SK-N-SH (cell line): ENCODE data around the gene EAPP. TPM values are rescaled to one million over a fixed set of nuclear protein-coding genes. Genes with fewer than 3 reads are reported as not detected.
"Not testable (repeated sequence)": the region's sequence is repeated elsewhere in the genome, so short reads cannot be mapped to it uniquely, and the experiment has no call there.

Experiments
- CTCF ChIA-PET: fragments of 300-600, 350-600 bp; formaldehyde crosslinking; extraction: SDS; loops from one replicate; lab custom pipeline; 2021; lab: Yijun Ruan, JAX
- POLR2A ChIA-PET: fragments of 350-600 bp; sonication (Branson Sonifier 250); formaldehyde crosslinking; extraction: SDS; loops from one replicate; lab custom pipeline; 2020; ENCODE audit warnings: antibody characterized with exemption, inconsistent platforms; lab: Yijun Ruan, JAX
- DNase-seq: peaks from one replicate; pipeline ENCODE4 v3.0.0; 2012
- H2AFZ ChIP-seq: fragments of 200-600 bp; sonication (generic); 2 replicates; pipeline ENCODE4 v1.8.1; 2016; ENCODE audit warnings: antibody characterized with exemption, mild to moderate bottlenecking, low read depth
- H3F3A ChIP-seq: fragments of 200-600 bp; sonication (generic); replicated peaks from 2 replicates; pipeline ENCODE3; 2016; ENCODE audit warnings: antibody characterized with exemption, mild to moderate bottlenecking; ENCODE audit not compliant: insufficient read depth
- H3K27ac ChIP-seq, 2 experiments: fragments of 200-500 bp in 1 of 2; fragments of 200-600 bp in 1 of 2; sonication (Bioruptor generic) in 1 of 2; sonication (generic), shearing (Covaris generic) in 1 of 2; 2 replicates each; pipeline versions ENCODE4 v1.5.1 to v1.6.1; 2014 to 2016; ENCODE audit warnings: low read depth in 2 of 2, inconsistent platforms in 1 of 2, low read length in 1 of 2, mild to moderate bottlenecking in 1 of 2, mixed read lengths in 1 of 2
- H3K27me3 ChIP-seq: fragments of 200-600 bp; sonication (generic), shearing (Covaris generic); 2 replicates; pipeline ENCODE4 v1.6.1; 2016; ENCODE audit warnings: mixed run types; ENCODE audit not compliant: insufficient read depth
- H3K36me3 ChIP-seq, 2 experiments: fragments of 200-500 bp in 1 of 2; fragments of 200-600 bp in 1 of 2; sonication (Bioruptor generic) in 1 of 2; sonication (generic) in 1 of 2; replicated peaks in 1 of 2; 2 replicates each; pipeline versions ENCODE3 to v1.5.1; 2014 to 2016; ENCODE audit warnings: low read length in 1 of 2, mild to moderate bottlenecking in 1 of 2; ENCODE audit not compliant: insufficient read depth in 2 of 2, control insufficient read depth in 1 of 2
- H3K4me1 ChIP-seq, 2 experiments: fragments of 200-500 bp in 1 of 2; fragments of 200-600 bp in 1 of 2; sonication (Bioruptor generic) in 1 of 2; sonication (generic), shearing (Covaris generic) in 1 of 2; 2 replicates each; pipeline versions ENCODE4 v1.5.1 to v1.6.1; 2014 to 2016; ENCODE audit warnings: low read depth in 1 of 2, low read length in 1 of 2, mixed run types in 1 of 2; ENCODE audit not compliant: insufficient read depth in 2 of 2, control insufficient read depth in 1 of 2
- H3K4me2 ChIP-seq: fragments of 200-600 bp; sonication (generic), shearing (Covaris generic); 2 replicates; pipeline ENCODE4 v1.6.1; 2017; ENCODE audit warnings: mixed run types
- H3K4me3 ChIP-seq, 2 experiments: fragments of 200-500 bp in 1 of 2; fragments of 200-600 bp in 1 of 2; sonication (Bioruptor generic) in 1 of 2; sonication (generic), shearing (Covaris generic) in 1 of 2; 2 replicates each; pipeline versions ENCODE4 v1.5.1 to v1.8.1; 2014 to 2016; ENCODE audit warnings: low read depth in 2 of 2, inconsistent platforms in 1 of 2, low read length in 1 of 2, mild to moderate bottlenecking in 1 of 2, mixed read lengths in 1 of 2, moderate library complexity in 1 of 2
- H3K79me2 ChIP-seq: fragments of 200-600 bp; sonication (generic); 2 replicates; pipeline ENCODE4 v1.8.1; 2017; ENCODE audit warnings: mild to moderate bottlenecking; ENCODE audit not compliant: insufficient read depth
- H3K9ac ChIP-seq: fragments of 200-600 bp; sonication (generic); 2 replicates; pipeline ENCODE4 v1.6.1; 2017; ENCODE audit warnings: mixed run types
- H3K9me2 ChIP-seq: fragments of 200-600 bp; sonication (generic); 2 replicates; pipeline ENCODE4 v1.6.1; 2017; ENCODE audit warnings: mixed run types
- H3K9me3 ChIP-seq: fragments of 200-600 bp; sonication (generic); 2 replicates; pipeline ENCODE4 v1.6.1; 2017; ENCODE audit warnings: mixed run types, mild to moderate bottlenecking, moderate library complexity
- H4K20me1 ChIP-seq: fragments of 200-600 bp; sonication (generic); 2 replicates; pipeline ENCODE4 v1.6.1; 2017; ENCODE audit warnings: mild to moderate bottlenecking, mixed run types; ENCODE audit not compliant: insufficient read depth
- EZH2phosphoT487 ChIP-seq: fragments of 200-600 bp; sonication (generic); IDR thresholded peaks from 2 replicates; pipeline ENCODE4 v1.6.1; 2017; ENCODE audit warnings: low read depth, mixed run types, mild to moderate bottlenecking, antibody characterized with exemption, moderate library complexity, borderline replicate concordance
- FOSL2 ChIP-seq: IDR thresholded peaks from 2 replicates; pipeline ENCODE4 v1.4.0; 2012; ENCODE audit warnings: low read depth, mild to moderate bottlenecking, moderate library complexity, borderline replicate concordance
- GATA2 ChIP-seq: sonication (generic); formaldehyde crosslinking; IDR thresholded peaks from 2 replicates; pipeline ENCODE4 v1.5.0; 2020; ENCODE audit warnings: mild to moderate bottlenecking, missing genetic modification reagents
- MEF2A ChIP-seq: IDR thresholded peaks from 2 replicates; pipeline ENCODE4 v1.4.0; 2012; ENCODE audit warnings: low read depth, borderline replicate concordance
- MXI1 ChIP-seq: IDR thresholded peaks from 2 replicates; pipeline ENCODE4 v1.6.1; 2012; ENCODE audit warnings: mild to moderate bottlenecking, low read depth, low read length, improper control_type of control experiment
- RFX5 ChIP-seq: IDR thresholded peaks from 2 replicates; pipeline ENCODE4 v1.6.1; 2012; ENCODE audit warnings: mild to moderate bottlenecking, improper control_type of control experiment, low read length
- RXRA ChIP-seq: IDR thresholded peaks from 2 replicates; pipeline ENCODE4 v1.4.0; 2012; ENCODE audit warnings: low read depth, mild to moderate bottlenecking, borderline replicate concordance
- TAF1 ChIP-seq: IDR thresholded peaks from 2 replicates; pipeline ENCODE4 v1.6.1; 2012; ENCODE audit warnings: low read depth, mild to moderate bottlenecking, low read length, moderate library complexity, borderline replicate concordance
- TEAD4 ChIP-seq: IDR thresholded peaks from 2 replicates; pipeline ENCODE4 v1.4.0; 2012; ENCODE audit warnings: mild to moderate bottlenecking, borderline replicate concordance; ENCODE audit not compliant: insufficient read depth
- YY1 ChIP-seq: IDR thresholded peaks from 2 replicates; pipeline ENCODE4 v1.4.0; 2012; ENCODE audit warnings: low read depth, mild to moderate bottlenecking
- WGBS: methylation state at CpG from one replicate; pipeline ENCODE4 v1.1.6; 2017; ENCODE audit warnings: low lambda C conversion rate; 5-methylcytosine and 5-hydroxymethylcytosine counted together
- polyA plus RNA-seq, 3 experiments: library from polyadenylated mRNA; depleted of rRNA; stranded (reverse); fragments of >200 nt; gene quantifications; 2 replicates each; pipeline ENCODE4 v1.2.3, GENCODE V29; 2012
- TF ChIP-seq, protein P1 (sequence below): fragments of 150-350 bp; IDR thresholded peaks from 2 replicates; pipeline ENCODE4 v1.6.1; 2016; ENCODE audit warnings: mild to moderate bottlenecking, low read depth, low read length
- TF ChIP-seq, protein P2 (sequence below): fragments of 200-600 bp; sonication (generic); IDR thresholded peaks from 2 replicates; pipeline ENCODE4 v1.6.1; 2017; ENCODE audit warnings: antibody characterized with exemption, mild to moderate bottlenecking, moderate library complexity

The EAPP gene
- polyA plus RNA-seq, 1 of the 3 experiments (the other 2 are of a cell fraction) = 30.0 TPM

DNA sequence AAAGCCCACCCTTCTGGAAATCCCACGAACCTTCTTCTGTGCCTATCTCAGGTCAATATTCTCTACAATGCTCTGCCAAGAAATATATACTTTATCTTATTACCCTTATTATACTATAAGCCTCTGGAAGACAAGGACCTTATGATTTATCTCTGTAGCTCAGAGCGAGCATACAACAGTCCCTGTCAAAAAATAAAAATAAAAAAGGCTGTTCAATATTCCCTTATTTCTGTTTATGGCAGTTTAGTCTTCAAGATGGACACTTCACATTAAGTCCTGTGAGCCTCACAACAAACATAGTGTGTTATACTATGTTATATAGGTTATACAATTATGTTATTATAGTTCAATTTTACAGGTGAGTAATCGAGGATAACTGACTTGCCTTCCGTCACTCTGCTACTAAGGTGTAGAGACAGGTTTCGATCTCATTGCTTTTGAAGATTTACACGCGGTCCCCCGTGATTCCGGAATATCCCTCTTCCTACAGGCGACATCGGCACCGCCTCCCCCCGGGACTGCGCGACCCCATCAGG is 562 bp downstream of the EAPP start (continued):
- no peak for TF ChIP-seq FOSL2

DNA sequence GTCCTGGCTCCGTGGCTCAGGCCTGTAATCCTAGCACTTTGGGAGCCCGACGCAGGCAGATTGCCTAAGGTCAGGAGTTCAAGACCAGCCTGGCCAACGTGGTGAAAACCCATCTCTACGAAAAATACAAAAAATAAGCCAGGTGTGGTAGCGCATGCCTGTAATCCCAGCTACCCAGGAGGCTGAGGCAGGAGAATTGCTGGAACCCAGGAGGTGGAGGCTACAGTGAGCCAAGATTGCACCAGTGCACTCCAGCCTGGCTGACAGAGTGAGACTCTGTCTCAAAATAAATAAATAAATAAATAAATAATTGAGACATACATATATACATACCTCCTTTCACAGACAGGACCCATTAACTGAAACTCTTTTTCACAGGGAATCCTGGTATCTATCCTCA is 1.4 kb downstream of the EAPP start:
- POLR2A ChIA-PET = not testable (repeated sequence)

DNA sequence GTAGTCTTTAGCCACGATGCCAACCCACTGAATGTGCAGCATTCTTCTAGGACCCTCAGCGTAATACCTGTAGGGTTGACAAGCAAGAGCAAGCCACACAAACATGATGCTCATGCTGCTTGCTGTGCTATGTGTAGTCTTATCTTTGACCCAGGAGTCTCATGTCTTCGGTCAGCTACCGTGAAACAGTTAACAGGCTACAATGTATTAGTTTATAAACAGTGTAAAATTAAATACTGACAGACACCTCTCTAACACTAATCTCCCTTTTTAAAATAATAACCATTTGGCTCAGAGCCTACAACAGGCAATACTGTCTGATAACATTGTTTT is 1.9 kb downstream of the EAPP start:
- Histone ChIP-seq H3F3A (peaks cover 8% of the 10 kb centered on the region), H3K27me3 (no peaks in the 10 kb centered on the region)
- TF ChIP-seq, protein P1, sequence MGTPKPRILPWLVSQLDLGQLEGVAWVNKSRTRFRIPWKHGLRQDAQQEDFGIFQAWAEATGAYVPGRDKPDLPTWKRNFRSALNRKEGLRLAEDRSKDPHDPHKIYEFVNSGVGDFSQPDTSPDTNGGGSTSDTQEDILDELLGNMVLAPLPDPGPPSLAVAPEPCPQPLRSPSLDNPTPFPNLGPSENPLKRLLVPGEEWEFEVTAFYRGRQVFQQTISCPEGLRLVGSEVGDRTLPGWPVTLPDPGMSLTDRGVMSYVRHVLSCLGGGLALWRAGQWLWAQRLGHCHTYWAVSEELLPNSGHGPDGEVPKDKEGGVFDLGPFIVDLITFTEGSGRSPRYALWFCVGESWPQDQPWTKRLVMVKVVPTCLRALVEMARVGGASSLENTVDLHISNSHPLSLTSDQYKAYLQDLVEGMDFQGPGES = no peak
- TF ChIP-seq, all 33 proteins: peak for 0
- Histone ChIP-seq H3K4me1 (peaks cover 10 to 12% of the 10 kb centered on the region in 2 experiments; a peak in 3 of 4 replicates), H3K79me2 (peaks cover 36% of the 10 kb centered on the region), H3K27ac (peak overlapping the region; percentile 24 to 40; a peak in 3 of 4 replicates), H3K9me3 (no peaks in the 10 kb centered on the region), H3K4me2 (peak overlapping the region; percentile 76), H3K9ac (peak overlapping the region; percentile 90; the same call in 1 of the 2 replicates), H3K36me3 (peaks cover 13 to 27% of the 10 kb centered on the region in 2 experiments), H3K4me3 (peak overlapping the region; percentile 3 to 89; a peak in 2 of 4 replicates), H4K20me1 (no peaks in the 10 kb centered on the region), H3K9me2 (no peaks in the 10 kb centered on the region), H2AFZ (no peak overlapping the region)
- POLR2A ChIA-PET = no interaction called here
- 77% methylated on average over 4 of the region's 4 CpGs for WGBS
- CTCF ChIA-PET = interaction anchor here (2.6 kb wide), 1 partner anchor 206 kb away, joined by 9 read pairs; no protein-coding TSS in a partner anchor
- DNase-seq = no peak

More for the DNA sequence above, 1.4 kb downstream of the EAPP start:
- H4K20me1 ChIP-seq, H3K9me2 ChIP-seq, DNase-seq, H3F3A ChIP-seq, H3K9me3 ChIP-seq, H3K27me3 ChIP-seq, H2AFZ ChIP-seq: not testable (repeated sequence)
- CTCF ChIA-PET = interaction anchor here (2.6 kb wide), 1 partner anchor 207 kb away, joined by 9 read pairs; no protein-coding TSS in a partner anchor
- Histone ChIP-seq H3K79me2 (peaks cover 36% of the 10 kb centered on the region), H3K27ac (peak overlapping the region in 1 of 2 experiments; percentile 88; a peak in 2 of 4 replicates), H3K9ac (peak overlapping the region; percentile 90; the same call in 1 of the 2 replicates), H3K4me2 (peak overlapping the region; percentile 76), H3K36me3 (peaks cover 12 to 25% of the 10 kb centered on the region in 2 experiments), H3K4me3 (peak overlapping the region; percentile 89 to 97; a peak in 3 of 4 replicates), H3K4me1 (peaks cover 10 to 12% of the 10 kb centered on the region in 2 experiments; a peak in 3 of 4 replicates)
- 74% methylated on average over 6 of the region's 6 CpGs for WGBS

DNA sequence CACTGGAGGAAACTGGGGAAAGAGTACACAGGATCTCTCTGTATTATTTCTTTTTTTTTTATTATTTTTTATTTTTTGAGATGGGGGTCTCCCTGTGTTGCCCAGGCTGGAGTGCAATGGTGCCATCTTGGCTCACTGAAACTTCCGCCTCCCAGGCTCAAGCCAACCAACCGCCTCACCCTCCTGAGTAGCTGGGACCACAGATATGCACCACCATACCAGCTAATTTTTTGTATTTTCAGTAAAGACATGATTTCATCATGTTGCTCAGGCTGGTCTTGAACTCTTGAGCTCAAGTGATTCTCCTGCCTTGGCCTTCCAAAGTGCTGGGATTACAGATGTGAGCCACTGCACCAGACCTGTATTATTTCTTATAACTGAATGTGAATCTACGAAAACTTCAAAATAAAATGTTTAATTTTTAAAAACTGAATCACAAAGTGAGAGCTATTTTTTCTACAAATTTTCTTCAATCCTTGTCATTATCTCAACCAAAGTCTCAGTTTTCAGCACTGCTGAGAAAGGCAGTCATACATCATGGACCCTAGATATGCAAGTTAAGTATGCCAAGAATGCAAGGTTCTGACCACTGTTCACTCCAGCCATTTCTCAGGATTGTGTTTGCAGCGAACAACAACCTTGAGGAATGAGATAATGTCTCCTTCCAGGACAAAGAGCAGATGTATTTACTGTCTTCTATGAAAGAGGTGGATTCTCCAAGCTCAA is 2.4 kb downstream of the EAPP start:
- Histone ChIP-seq H3K27ac (peak overlapping the region in 1 of 2 experiments; percentile 40; a peak in 2 of 4 replicates), H4K20me1 (no peaks in the 10 kb centered on the region), H3K27me3 (no peaks in the 10 kb centered on the region), H3K4me2 (peak overlapping the region; percentile 76), H3F3A (peaks cover 8% of the 10 kb centered on the region), H3K4me3 (peak overlapping the region in 1 of 2 experiments; percentile 3; a peak in 1 of 4 replicates), H2AFZ (no peak overlapping the region), H3K9ac (no peak overlapping the region; the same call in 1 of the 2 replicates), H3K4me1 (peaks cover 10 to 12% of the 10 kb centered on the region in 2 experiments; a peak in 3 of 4 replicates), H3K36me3 (peaks cover 13 to 30% of the 10 kb centered on the region in 2 experiments), H3K79me2 (peaks cover 36% of the 10 kb centered on the region), H3K9me2 (no peaks in the 10 kb centered on the region), H3K9me3 (no peaks in the 10 kb centered on the region)
- WGBS = 73% methylated on average over 4 of the region's 4 CpGs
- POLR2A ChIA-PET = no interaction called here
- CTCF ChIA-PET = interaction anchor here (2.6 kb wide), 1 partner anchor 206 kb away, joined by 9 read pairs; no protein-coding TSS in a partner anchor
- no peak for DNase-seq
- TF ChIP-seq EZH2phosphoT487 (no peak), TAF1 (0 out of 2 replicates have a peak, but pooled peaks have one; percentile 8), RFX5 (no peak), TEAD4 (0 out of 2 replicates have a peak, but pooled peaks have one; percentile 52), MEF2A (no peak), MXI1 (no peak), GATA2 (CRISPR knock-in tag) (no peak), RXRA (no peak), YY1 (no peak)
- TF ChIP-seq, protein P2, sequence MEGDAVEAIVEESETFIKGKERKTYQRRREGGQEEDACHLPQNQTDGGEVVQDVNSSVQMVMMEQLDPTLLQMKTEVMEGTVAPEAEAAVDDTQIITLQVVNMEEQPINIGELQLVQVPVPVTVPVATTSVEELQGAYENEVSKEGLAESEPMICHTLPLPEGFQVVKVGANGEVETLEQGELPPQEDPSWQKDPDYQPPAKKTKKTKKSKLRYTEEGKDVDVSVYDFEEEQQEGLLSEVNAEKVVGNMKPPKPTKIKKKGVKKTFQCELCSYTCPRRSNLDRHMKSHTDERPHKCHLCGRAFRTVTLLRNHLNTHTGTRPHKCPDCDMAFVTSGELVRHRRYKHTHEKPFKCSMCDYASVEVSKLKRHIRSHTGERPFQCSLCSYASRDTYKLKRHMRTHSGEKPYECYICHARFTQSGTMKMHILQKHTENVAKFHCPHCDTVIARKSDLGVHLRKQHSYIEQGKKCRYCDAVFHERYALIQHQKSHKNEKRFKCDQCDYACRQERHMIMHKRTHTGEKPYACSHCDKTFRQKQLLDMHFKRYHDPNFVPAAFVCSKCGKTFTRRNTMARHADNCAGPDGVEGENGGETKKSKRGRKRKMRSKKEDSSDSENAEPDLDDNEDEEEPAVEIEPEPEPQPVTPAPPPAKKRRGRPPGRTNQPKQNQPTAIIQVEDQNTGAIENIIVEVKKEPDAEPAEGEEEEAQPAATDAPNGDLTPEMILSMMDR = no peak
- TF ChIP-seq, protein P1 = no peak
